GM12891 (cell line): ENCODE results near the gene NXN.

Source experiments
- POLR2AphosphoS5 ChIP-seq: IDR thresholded peaks from 2 replicates; pipeline ENCODE4 v1.6.1; 2011; ENCODE audit warnings: low read depth, low read length, control low read depth
- POU2F2 ChIP-seq: IDR thresholded peaks from 2 replicates; pipeline ENCODE4 v1.6.1; 2011; ENCODE audit warnings: low read depth, mild to moderate bottlenecking, control low read depth, low read length, moderate library complexity

- no peak for TF ChIP-seq POLR2AphosphoS5
- TF ChIP-seq POU2F2 = no peak
These were observed 2.4 kb downstream of the NXN start for GRCh38 chr17:977166-977565.
